ENCODE data around the gene OR2A1. TPM values are rescaled to one million over a fixed set of nuclear protein-coding genes. Genes with fewer than 3 reads are reported as not detected.
A peak's percentile ranks its signal among the peaks of the same experiment; 100 is the strongest.
"Not testable (repeated sequence)": the region's sequence is repeated elsewhere in the genome, so short reads cannot be mapped to it uniquely, and the experiment has no call there.

The OR2A1 gene, protein sequence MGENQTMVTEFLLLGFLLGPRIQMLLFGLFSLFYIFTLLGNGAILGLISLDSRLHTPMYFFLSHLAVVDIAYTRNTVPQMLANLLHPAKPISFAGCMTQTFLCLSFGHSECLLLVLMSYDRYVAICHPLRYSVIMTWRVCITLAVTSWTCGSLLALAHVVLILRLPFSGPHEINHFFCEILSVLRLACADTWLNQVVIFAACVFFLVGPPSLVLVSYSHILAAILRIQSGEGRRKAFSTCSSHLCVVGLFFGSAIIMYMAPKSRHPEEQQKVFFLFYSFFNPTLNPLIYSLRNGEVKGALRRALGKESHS
- total RNA-seq, result 0.22 TPM

DNA sequence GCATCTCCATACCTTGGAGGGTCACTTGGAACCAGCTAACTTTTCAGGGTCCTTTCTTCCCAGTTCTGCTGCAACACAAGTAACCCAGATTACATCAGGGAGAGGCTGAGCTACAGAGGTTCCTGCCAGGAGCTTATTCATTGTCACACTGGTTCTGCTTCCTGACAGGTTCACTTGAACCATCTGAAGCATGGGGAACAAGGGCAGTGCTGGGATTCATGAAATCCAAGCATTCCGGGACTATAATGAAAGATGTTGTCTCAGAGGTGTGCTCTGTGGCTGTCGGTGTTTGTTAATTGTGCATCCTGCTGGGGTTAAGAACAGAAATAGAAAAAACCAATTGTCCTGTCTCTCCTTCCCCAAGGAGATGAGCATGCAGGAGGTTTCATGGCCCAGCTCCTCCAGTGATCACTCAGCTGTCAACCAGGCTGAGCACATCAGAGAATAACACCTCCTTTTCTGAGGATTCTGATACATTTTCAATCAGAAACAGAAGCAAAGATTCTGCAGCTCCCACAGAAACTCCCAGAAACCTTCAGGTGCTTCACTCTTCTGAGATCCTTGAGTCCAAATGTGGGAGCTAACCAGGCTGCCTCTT, at the start of gene OR2A1:
TSS of gene OR2A1 (plus strand) at position 548 of the 598 bp plus-strand sequence. CDS start 5,706 bp downstream, outside the sequence.
- ATAC-seq, result peak; percentile 38
- DNase-seq (ENCODE audit: low spot score); intact Hi-C loops (cut with DNase I): not testable (repeated sequence)

DNA sequence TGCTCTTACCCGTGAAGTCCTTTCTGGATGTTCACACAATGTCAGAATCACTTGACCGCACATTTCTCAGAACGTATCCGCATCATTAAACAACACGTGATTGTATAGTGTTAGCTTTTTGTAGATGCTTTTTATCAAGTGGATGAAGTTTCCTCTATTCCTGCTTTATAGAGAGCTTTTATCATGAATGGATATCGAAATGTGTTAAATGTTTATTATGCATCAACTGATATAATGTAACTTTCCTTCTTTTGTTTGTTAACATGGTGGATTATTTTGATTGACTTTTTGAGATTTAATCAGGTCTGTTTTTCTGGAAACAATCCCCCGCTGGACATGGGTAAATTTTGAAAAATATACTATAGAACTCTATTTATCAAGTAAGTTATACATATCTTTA, 47.5 kb upstream of the OR2A1 start, which contains the start of gene OR2A7:
TSS of gene OR2A7 (minus strand) at position 101 of the 400 bp plus-strand sequence. CDS start 5,164 bp downstream, outside the sequence.
- DNase-seq (ENCODE audit: low spot score); ATAC-seq; intact Hi-C loops (cut with DNase I): not testable (repeated sequence)

DNA sequence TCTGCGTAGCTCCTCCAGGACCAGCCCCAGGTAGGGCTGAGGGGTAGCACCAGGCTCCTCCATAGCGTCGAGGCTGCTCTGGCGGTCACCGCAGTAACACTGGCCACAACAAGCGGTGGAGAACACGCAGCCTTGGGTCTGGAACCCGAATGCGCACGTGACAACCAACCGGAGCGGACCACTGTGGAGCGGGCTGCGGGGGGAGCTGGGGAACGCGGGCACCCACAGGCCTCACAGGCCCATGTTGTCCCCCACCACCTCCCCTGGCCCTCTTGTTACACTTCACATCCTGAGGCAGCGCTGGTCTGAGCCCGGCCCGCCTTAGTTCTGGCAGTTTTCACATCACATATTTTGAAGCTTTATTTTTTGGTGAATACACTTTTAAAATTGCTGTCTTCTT, 43.0 kb upstream of the OR2A1 start, which contains the start of gene CTAGE8:
TSS of gene CTAGE8 (minus strand) at position 101 of the 400 bp plus-strand sequence. CDS start at position 63, 38 bp downstream.
- ATAC-seq; DNase-seq (ENCODE audit: low spot score); intact Hi-C loops (cut with DNase I): not testable (repeated sequence)

DNA sequence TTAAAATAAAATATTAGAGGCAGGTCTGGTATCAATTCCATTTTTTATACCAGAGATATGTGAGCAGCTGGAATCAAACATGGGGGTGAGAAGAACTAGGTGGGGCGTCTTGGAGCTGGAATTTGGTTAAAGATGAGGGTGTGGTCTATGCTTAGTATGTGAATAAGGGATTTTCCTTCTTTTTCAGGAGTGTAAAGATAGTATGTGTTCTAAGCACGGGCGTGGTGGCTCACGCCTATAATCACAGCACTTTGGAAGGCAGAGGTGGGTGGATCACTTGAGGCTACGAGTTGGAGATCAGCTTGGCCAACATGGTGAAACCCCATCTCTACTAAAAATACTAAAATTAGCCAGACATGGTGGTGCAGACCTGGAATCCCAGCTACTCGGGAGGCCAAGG, 36.9 kb upstream of the OR2A1 start:
- ATAC-seq; DNase-seq (ENCODE audit: low spot score); intact Hi-C loops (cut with DNase I): not testable (repeated sequence)

DNA sequence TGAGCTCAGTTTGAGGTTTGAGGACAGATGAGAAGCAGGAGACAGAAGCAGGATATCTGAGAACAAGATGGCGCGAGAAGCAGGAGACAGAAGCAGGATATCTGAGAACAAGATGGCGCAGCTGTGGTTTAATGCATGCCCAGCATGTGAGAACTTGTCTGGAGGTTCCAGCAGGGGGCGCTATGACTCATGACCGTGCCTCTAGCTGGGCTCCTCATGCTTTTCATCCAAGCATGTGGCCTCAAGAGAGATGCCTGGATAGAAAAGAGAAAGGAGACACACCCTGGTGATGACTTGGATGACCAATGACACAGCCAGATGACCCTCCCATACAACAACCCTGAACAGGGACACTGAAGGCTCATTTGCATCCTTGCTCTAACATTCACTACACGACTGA, 32.2 kb upstream of the OR2A1 start:
- DNase-seq (ENCODE audit: low spot score); ATAC-seq; intact Hi-C loops (cut with DNase I): not testable (repeated sequence)

- DNase-seq (ENCODE audit: low spot score); intact Hi-C loops (cut with DNase I); ATAC-seq: not testable (repeated sequence)
Measured at GRCh38 chr7:144281981-144282380, 30.2 kb upstream of the OR2A1 start.

DNA sequence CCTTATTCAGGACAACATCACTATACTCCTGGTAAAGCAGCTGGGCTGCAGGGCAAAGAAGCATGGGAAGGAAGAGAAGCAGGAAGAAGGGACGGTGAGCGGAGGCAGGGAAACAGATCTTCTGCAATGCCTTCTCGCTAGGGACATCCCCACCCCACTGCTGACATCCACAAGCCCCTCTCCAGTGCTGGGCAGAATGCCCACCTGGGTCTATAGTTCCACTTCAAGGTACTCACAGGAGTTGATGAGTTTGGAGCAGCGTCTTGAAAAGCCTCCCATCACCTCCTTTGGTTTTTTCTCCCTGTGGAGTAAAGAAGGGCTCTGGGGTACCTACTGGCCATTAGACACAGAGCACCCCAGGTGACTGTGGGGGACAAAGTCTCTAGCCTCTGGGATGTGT, 29.7 kb upstream of the OR2A1 start:
- DNase-seq (ENCODE audit: low spot score); ATAC-seq; intact Hi-C loops (cut with DNase I): not testable (repeated sequence)

DNA sequence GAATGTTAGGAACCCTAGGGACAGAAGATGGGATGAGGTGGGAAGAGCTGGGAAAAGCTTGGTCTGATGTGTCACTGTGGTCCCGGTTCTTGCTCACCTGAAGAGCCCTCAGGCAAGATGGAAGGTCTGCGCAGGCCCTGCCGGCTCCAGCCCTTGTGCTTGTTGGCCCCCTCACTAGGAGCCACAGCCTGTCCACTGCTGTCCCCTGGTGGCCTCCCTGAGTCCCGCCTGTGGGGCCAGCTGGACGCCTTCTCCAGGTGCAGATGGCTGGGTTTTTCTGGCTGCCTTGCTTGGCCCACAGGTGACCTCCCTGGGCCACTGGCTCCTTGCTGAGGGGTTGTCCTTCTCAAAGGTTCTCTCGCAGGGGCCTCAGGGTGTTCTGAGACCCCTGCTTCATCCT, 28.5 kb upstream of the OR2A1 start:
- intact Hi-C loops (cut with DNase I); DNase-seq (ENCODE audit: low spot score): not testable (repeated sequence)
- peak; percentile 8 for ATAC-seq

- DNase-seq (ENCODE audit: low spot score); intact Hi-C loops (cut with DNase I); ATAC-seq: not testable (repeated sequence)
Measured at GRCh38 chr7:144287171-144287784, 24.9 kb upstream of the OR2A1 start.

- intact Hi-C loops (cut with DNase I); DNase-seq (ENCODE audit: low spot score); ATAC-seq: not testable (repeated sequence)
Measured at GRCh38 chr7:144291607-144292006, 20.6 kb upstream of the OR2A1 start.

DNA sequence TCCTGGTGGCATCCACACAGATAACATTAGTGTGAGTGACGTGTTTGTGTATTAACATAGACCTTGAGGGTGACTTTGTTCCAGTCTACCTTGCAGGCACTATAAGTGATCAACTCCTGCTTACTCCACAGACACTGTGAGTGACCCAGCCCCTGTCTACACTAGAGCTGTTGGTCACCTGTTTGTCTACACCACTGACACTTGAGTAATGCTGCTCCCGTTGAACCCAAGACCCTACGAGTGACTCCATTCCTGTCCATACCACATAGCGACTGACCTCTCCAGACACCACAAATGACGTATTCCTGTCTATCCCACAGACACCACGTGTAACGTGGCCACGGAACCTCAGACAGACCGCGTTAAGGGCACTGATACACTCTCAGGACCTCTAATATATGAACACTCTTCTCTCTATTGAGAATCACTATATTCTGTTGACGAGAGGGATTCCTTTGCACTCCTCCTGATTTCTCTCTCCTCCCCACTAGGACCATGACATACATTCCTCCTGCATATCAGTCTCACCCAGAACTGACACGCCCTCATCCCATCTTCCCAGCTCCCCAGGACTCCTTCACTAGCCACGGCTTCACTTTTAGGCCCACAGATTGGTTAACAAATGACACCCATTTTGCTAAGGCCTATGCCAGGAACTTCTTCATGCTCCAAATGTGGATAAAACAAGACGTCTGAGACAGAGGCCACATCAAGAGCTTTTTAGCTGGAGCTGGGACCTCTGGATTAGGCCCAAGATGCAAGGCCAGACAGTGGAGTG, 19.6 kb upstream of the OR2A1 start:
- DNase-seq (ENCODE audit: low spot score); ATAC-seq; intact Hi-C loops (cut with DNase I): not testable (repeated sequence)

- peak; percentile 87 for ATAC-seq
- DNase-seq (ENCODE audit: low spot score); intact Hi-C loops (cut with DNase I): not testable (repeated sequence)
Measured at GRCh38 chr7:144293794-144294499, 18.3 kb upstream of the OR2A1 start.

- intact Hi-C loops (cut with DNase I); DNase-seq (ENCODE audit: low spot score): not testable (repeated sequence)
- peak; percentile 9 for ATAC-seq
Measured at GRCh38 chr7:144302578-144303303, 9.5 kb upstream of the OR2A1 start.

GRCh38 chr7:144303607-144304006, 8.6 kb upstream of the OR2A1 start:
- ATAC-seq; DNase-seq (ENCODE audit: low spot score); intact Hi-C loops (cut with DNase I): not testable (repeated sequence)

DNA sequence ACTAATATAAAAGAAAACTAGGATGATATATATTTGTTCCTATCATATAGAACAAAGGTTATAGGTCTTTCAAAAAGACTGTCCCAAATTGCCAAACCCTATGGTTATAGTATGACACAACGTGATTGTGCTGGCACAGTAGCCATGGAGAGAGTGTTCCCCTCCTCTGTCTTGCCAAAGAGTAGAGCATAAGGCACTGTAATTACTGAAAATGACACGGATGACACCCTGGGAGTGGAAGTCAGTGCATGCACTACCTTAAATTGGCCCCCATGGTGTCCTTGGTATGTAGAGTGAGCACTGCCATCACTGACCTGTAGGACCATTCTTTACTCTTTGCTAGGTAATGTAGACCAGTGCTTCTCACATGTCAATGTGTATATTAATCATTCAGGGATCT, 7.1 kb upstream of the OR2A1 start:
- DNase-seq (ENCODE audit: low spot score); ATAC-seq; intact Hi-C loops (cut with DNase I): not testable (repeated sequence)

- peak; percentile 27 for ATAC-seq
- DNase-seq (ENCODE audit: low spot score); intact Hi-C loops (cut with DNase I): not testable (repeated sequence)
Measured at GRCh38 chr7:144309702-144310101, 2.5 kb upstream of the OR2A1 start.

GRCh38 chr7:144311218-144311617, 1.0 kb upstream of the OR2A1 start:
- DNase-seq (ENCODE audit: low spot score); intact Hi-C loops (cut with DNase I); ATAC-seq: not testable (repeated sequence)

All from sciatic nerve (tissue), 2 donors.